GM12878 (cell line): ENCODE data around the gene PRKACG. TPM values are rescaled to one million over a fixed set of nuclear protein-coding genes. Genes with fewer than 3 reads are reported as not detected.
A peak's percentile ranks its signal among the peaks of the same experiment; 100 is the strongest.

Experiments
- CHD1 ChIP-seq: IDR thresholded peaks from 2 replicates; pipeline ENCODE4 v1.6.1; 2012; ENCODE audit warnings: low read depth, low read length, improper control_type of control experiment
- E2F4 ChIP-seq: IDR thresholded peaks from 2 replicates; pipeline ENCODE4 v1.6.1; 2012; ENCODE audit warnings: low read depth, low read length, improper control_type of control experiment
- E2F8 ChIP-seq: fragments of 450-650 bp; IDR thresholded peaks from 2 replicates; pipeline ENCODE4 v1.6.1; 2018; ENCODE audit warnings: mild to moderate bottlenecking, low read depth, moderate library complexity; ENCODE audit not compliant: partially characterized antibody
- EGR1 ChIP-seq, 2 experiments: IDR thresholded peaks; 1 replicate in 1 of 2; 2 replicates in 1 of 2; pipeline ENCODE4 v1.6.1; 2011 to 2012; ENCODE audit warnings: low read depth in 2 of 2, low read length in 2 of 2, borderline replicate concordance in 1 of 2, mild to moderate bottlenecking in 1 of 2, moderate library complexity in 1 of 2
- FOXM1 ChIP-seq: IDR thresholded peaks from 2 replicates; pipeline ENCODE4 v1.6.1; 2012; ENCODE audit warnings: low read depth, mild to moderate bottlenecking, inconsistent platforms, low read length, moderate library complexity
- IRF5 ChIP-seq: fragments of 450-650 bp; IDR thresholded peaks from 2 replicates; pipeline ENCODE4 v1.6.1; 2017; ENCODE audit warnings: borderline replicate concordance
- KLF5 ChIP-seq: fragments of 450-650 bp; IDR thresholded peaks from 2 replicates; pipeline ENCODE4 v1.6.1; 2014; ENCODE audit warnings: mild to moderate bottlenecking; ENCODE audit not compliant: partially characterized antibody
- MEF2A ChIP-seq: IDR thresholded peaks from 2 replicates; pipeline ENCODE4 v1.6.1; 2011; ENCODE audit warnings: low read depth, mild to moderate bottlenecking, low read length, moderate library complexity; ENCODE audit not compliant: insufficient read depth
- NR2F1 ChIP-seq: fragments of 450-650 bp; conservative IDR thresholded peaks from 2 replicates; pipeline ENCODE4 v1.6.1; 2017; ENCODE audit warnings: mild to moderate bottlenecking
- PBX3 ChIP-seq: IDR thresholded peaks from 2 replicates; pipeline ENCODE4 v1.6.1; 2011; ENCODE audit warnings: mild to moderate bottlenecking, low read depth, low read length, moderate library complexity; ENCODE audit not compliant: insufficient replicate concordance
- POLR2AphosphoS5 ChIP-seq: IDR thresholded peaks from 2 replicates; pipeline ENCODE4 v1.6.1; 2011; ENCODE audit warnings: mild to moderate bottlenecking, low read length, inconsistent platforms
- POU2F2 ChIP-seq: IDR thresholded peaks from 3 replicates; pipeline ENCODE4 v1.6.1; 2011; ENCODE audit warnings: low read depth, mild to moderate bottlenecking, low read length, borderline replicate concordance
- RAD51 ChIP-seq: fragments of 450-650 bp; IDR thresholded peaks from 2 replicates; pipeline ENCODE4 v1.6.1; 2016; ENCODE audit warnings: moderate library complexity, mild to moderate bottlenecking, inconsistent platforms
- SIX5 ChIP-seq: IDR thresholded peaks from 2 replicates; pipeline ENCODE4 v1.6.1; 2011; ENCODE audit warnings: mild to moderate bottlenecking, low read depth, low read length, moderate library complexity; ENCODE audit not compliant: severe bottlenecking
- SMC3 ChIP-seq: IDR thresholded peaks from 2 replicates; pipeline ENCODE4 v1.6.1; 2011; ENCODE audit warnings: low read length, improper control_type of control experiment, borderline replicate concordance
- SREBF1 ChIP-seq: IDR thresholded peaks from 2 replicates; pipeline ENCODE4 v1.6.1; 2012; ENCODE audit warnings: mild to moderate bottlenecking, low read length
- SREBF2 ChIP-seq: IDR thresholded peaks from 2 replicates; pipeline ENCODE4 v1.6.1; 2012; ENCODE audit warnings: mild to moderate bottlenecking, low read length
- TBL1XR1 ChIP-seq: IDR thresholded peaks from 2 replicates; pipeline ENCODE4 v1.6.1; 2012; ENCODE audit warnings: low read depth, low read length, improper control_type of control experiment
- YY1 ChIP-seq: IDR thresholded peaks from 2 replicates; pipeline ENCODE4 v1.6.1; 2011; ENCODE audit warnings: low read depth, mild to moderate bottlenecking, low read length
- ZBTB33 ChIP-seq: fragments of 450-650 bp; IDR thresholded peaks from 2 replicates; pipeline ENCODE4 v1.6.1; 2017; ENCODE audit warnings: mild to moderate bottlenecking
- ZNF24 ChIP-seq: fragments of 450-650 bp; IDR thresholded peaks from 2 replicates; pipeline ENCODE4 v1.6.1; 2017; ENCODE audit warnings: antibody characterized with exemption, mild to moderate bottlenecking
- ZNF384 ChIP-seq: IDR thresholded peaks from 2 replicates; pipeline ENCODE4 v1.6.1; 2012; ENCODE audit warnings: low read depth, mild to moderate bottlenecking, low read length, improper control_type of control experiment, borderline replicate concordance
- ZNF622 ChIP-seq: fragments of 450-650 bp; IDR thresholded peaks from 2 replicates; pipeline ENCODE4 v1.6.1; 2017; ENCODE audit warnings: mild to moderate bottlenecking, inconsistent platforms
- polyA plus RNA-seq, 11 experiments: library from polyadenylated mRNA; depleted of rRNA in 4 of 11; unstranded in 6 of 11; stranded (reverse) in 5 of 11; fragments of >200 nt; fragmentation: Nextera tagmentation in 4 of 11; fragmentation: Illumina TruSeq in 1 of 11; extraction: Ambion mirVana in 4 of 11; extraction: Trizol in 1 of 11; gene quantifications; 1 replicate in 1 of 11; 2 replicates in 10 of 11; pipeline versions ENCODE4 v1.2.1 to v1.2.3, GENCODE V29; 2011 to 2016; ENCODE audit warnings: inconsistent platforms in 2 of 11, missing spikeins in 2 of 11, low read depth in 1 of 11
- total RNA-seq, 4 experiments: library from RNA; depleted of rRNA in 3 of 4; stranded (reverse); fragments of >200 nt in 3 of 4; fragmentation: Illumina TruSeq in 1 of 4; extraction: Trizol in 1 of 4; gene quantifications; 2 replicates each; pipeline versions ENCODE4 v1.2.1 to v1.2.3, GENCODE V29; 2013 to 2021

PRKACG gene
- total and polyA plus RNA-seq, 10 of the 15 experiments (the other 5 are each of a cell fraction or from before 2014, with no cell fraction given) = not detected

GRCh38 chr9:68999393-69000105, 14.4 kb downstream of the PRKACG start (continued):
- TF ChIP-seq E2F4 = no peak
- TF ChIP-seq ZNF24 = peak; percentile 56
- TF ChIP-seq SIX5 = no peak
- TF ChIP-seq NR2F1 = no peak
- 0 out of 2 replicates have a peak, but pooled peaks have one; percentile 31 for TF ChIP-seq MEF2A
- no peak for TF ChIP-seq ZNF622
- 0 out of 2 replicates have a peak, but pooled peaks have one; percentile 46 for TF ChIP-seq CHD1
- no peak for TF ChIP-seq POLR2AphosphoS5
- TF ChIP-seq ZBTB33 = no peak
- no peak for TF ChIP-seq PBX3
- no peak for TF ChIP-seq EGR1 (IDR thresholded peaks at IDR 0.05; ENCODE audit: borderline replicate concordance in 1 of 2, low read depth in 2 of 2, low read length in 2 of 2)
- peak; percentile 75; the same call in 1 of the 2 replicates for TF ChIP-seq YY1
- no peak for TF ChIP-seq FOXM1
- TF ChIP-seq SMC3 = peak; percentile 94
- TF ChIP-seq ZNF384 = no peak
- TF ChIP-seq KLF5 = no peak
- TF ChIP-seq SREBF1 = no peak
- TF ChIP-seq SREBF2 = no peak
- TF ChIP-seq POU2F2 = 0 out of 3 replicates have a peak, but pooled peaks have one; percentile 20
- no peak for TF ChIP-seq IRF5
- no peak for TF ChIP-seq TBL1XR1
- TF ChIP-seq RAD51 = no peak
- TF ChIP-seq E2F8 = no peak
